Posterior vena cava (tissue), 2 donors: ENCODE measurements around the gene KCNG2. TPM values are rescaled to one million over a fixed set of nuclear protein-coding genes. Genes with fewer than 3 reads are reported as not detected.

Experiments used
- DNase-seq: peaks from one replicate; pipeline ENCODE4 v3.0.0-alpha.2; 2020; ENCODE audit warnings: low spot score
- intact Hi-C, 2 donors: fragments of 100-400 bp; cut with DNase I; formaldehyde crosslinking; loops; one replicate each; pipeline versions ENCODE4 v1.14.1 to v1.14.2; 2022 to 2023
- total RNA-seq, 2 donors: library from RNA; stranded (reverse); fragmentation: NEBNext Ultra II Directional; extraction: Animal tissue kit (Norgen Biotek cat#: 25700); gene quantifications; one replicate each; pipeline ENCODE4 v1.2.1, GENCODE V29; 2021
- donor health status: DM: yes; HTN: yes; CAD: no.
- donor health status: DM: yes; HTN: yes; CAD: no.

The KCNG2 gene
- total RNA-seq, 2 donors from 2014 or later: 0.38 to 0.56 TPM

DNA sequence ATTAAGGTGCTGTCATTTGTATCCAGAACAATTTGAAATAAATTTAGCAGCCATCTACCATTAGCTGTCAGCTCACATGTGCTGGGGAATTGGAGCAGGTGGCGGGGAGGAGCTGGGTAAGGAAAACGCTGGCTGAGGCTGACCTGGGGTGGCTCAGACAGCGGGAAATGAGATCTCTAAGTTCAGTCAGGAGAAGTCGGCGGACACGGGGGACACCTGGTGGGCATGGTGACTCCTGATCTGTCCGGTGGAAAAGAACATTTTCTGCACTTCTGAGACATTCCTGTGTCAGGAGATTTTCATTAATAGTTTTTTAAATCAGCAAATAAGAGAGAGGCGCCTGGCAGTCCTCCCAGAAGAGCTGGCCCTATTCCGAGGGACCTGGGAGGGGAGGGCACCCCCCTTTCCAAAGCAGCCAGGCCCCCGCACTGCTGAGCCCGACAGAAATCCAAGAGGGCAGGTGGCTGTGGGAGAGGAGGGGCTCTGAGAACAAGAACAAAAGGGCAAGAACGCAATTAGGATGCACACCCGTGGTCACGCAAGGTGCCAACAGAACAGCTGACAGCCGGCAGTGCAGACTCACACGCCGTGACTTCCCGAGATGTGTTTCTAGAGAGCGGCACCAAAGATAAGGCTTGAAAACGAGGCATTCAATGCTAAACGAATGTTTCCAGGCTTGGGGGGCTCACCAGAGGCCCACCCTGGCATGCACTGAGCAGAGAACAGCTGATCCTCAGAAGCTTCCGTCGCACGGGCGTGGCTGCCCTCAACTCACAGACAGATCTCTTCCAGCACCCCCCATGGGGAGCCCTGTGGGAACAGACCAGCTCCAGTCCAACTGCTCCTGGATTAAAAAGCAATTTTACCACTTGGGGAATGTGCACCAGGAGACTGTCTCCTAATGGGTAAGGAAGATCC lies 127.3 kb downstream of the KCNG2 start:
- intact Hi-C loops: no loop called here
- peak; percentile 66 for DNase-seq

GRCh38 chr18:79926306-79926705 lies 128.6 kb downstream of the KCNG2 start:
- peak; percentile 64 for DNase-seq

DNA sequence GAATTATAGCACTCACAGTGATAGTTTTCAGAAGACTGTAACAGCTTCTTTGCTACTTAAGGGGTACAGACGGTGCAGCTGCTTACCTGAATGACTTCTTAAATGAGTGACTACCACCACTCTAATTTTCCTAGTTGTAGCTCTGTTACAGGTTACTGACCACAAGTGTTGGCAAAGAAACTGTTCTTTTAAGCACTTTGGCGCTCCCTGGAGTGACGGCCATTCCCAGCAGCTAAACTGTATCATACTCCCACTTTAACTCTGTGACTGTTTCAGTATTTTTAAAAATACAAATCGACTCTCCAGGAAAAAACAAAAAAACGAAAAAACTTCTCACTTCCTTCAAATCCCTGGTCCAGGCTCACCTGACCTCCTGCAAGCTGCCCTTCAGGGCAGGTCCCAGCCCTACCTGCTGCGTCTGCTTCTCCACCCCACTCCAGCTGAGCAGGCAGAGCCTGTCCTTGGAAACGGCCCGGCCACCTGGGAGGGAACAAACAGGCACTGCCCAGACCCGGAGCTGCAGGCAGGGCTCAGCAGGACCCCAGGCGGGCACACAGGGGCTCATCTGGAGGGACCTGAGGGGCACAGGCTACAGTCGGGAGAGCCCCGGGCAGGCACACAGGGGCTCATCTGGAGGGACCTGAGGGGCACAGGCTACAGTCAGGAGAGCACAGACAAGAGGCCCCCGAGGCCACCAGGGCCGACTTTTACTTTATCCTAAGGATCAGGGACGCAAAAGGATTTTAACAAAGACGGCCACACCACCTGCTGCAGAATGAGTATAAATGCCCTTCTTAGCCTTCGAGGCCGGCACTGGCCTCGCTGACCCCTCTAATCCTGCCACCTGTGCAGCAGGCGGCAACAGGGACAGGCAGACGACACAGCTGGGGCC lies 129.2 kb downstream of the KCNG2 start:
- intact Hi-C loops: no loop called here

More at GRCh38 chr18:79926306-79926705, 128.6 kb downstream of the KCNG2 start:
- intact Hi-C loops: no loop called here

GRCh38 chr18:79927607-79928562 lies 130.1 kb downstream of the KCNG2 start:
- intact Hi-C loops: no loop called here
- peak; percentile 58 for DNase-seq

More for the DNA sequence above, 129.2 kb downstream of the KCNG2 start:
- peak; percentile 80 for DNase-seq

- intact Hi-C loops: no loop called here
- peak; percentile 48 for DNase-seq
Observed at GRCh38 chr18:79928563-79928960, 130.8 kb downstream of the KCNG2 start.

DNA sequence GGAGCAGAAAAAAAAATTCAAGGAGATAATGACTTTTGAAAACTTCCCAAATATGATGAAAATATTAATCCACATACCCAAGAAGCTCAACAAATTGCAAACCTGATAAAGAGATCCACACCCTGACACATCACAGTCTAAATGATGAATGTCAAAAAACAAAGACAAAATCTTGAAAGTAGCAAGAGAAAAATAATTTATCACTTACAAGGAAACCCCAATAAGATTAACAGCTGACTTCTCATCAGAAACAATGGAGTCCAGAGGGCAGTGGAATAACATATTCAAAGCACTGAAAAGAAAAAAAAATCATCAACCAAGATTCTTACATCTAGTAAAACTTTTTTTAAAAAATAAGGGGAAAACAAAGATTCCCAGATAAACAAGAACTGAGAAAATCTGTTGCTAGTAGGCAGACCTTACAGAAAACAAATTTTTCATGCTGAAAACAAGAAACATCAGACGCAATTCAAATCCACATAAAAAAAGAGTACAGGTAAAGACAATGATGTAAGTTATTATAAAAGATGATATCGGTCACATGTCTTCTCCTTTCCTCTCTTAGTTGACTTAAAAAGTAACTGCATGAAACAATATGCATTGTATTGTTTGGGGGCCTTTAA lies 132.4 kb downstream of the KCNG2 start:
- intact Hi-C loops: no loop called here
- DNase-seq: no peak

DNA sequence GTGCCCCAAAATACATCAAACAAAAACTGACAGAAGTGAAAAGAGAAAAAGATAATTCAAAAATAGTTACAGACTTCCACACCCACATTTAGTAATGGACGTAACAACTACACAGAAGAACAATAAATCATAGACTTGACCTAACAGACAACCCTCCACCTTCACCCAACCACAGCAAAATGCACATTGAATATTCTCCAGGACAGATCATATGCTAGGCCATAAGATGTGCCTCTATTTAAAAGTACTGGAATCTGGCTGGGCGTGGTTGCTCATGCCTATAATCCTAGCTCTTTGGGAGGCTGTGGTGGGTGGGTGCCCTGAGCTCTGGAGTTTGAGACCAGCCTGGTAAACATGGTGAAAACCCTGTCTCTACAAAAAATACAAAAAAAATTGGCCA lies 133.7 kb downstream of the KCNG2 start:
- DNase-seq: no peak
- intact Hi-C loops: no loop called here

- DNase-seq: no peak
- intact Hi-C loops: no loop called here
Observed at GRCh38 chr18:79932907-79933306, 135.2 kb downstream of the KCNG2 start.

DNA sequence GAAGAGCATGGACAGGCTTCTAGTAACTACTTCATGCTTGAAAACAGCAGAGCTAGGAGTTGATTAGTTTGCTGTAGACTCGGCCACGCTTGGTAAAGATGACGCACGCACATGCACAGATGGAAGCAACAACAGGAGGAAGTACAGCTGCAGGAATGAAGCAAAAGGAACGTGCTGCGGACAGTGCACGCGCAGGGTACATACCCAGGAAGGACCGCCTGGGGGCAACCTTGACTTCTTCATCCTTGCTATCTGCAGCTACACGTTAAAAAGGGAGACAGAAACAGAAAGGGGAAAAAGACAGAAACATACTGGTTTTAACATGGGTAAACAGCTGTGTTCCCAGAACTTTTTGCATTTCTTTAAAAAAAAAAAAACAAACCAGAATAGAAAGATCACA lies 136.0 kb downstream of the KCNG2 start:
- DNase-seq: peak; percentile 62
- intact Hi-C loops: no loop called here

DNA sequence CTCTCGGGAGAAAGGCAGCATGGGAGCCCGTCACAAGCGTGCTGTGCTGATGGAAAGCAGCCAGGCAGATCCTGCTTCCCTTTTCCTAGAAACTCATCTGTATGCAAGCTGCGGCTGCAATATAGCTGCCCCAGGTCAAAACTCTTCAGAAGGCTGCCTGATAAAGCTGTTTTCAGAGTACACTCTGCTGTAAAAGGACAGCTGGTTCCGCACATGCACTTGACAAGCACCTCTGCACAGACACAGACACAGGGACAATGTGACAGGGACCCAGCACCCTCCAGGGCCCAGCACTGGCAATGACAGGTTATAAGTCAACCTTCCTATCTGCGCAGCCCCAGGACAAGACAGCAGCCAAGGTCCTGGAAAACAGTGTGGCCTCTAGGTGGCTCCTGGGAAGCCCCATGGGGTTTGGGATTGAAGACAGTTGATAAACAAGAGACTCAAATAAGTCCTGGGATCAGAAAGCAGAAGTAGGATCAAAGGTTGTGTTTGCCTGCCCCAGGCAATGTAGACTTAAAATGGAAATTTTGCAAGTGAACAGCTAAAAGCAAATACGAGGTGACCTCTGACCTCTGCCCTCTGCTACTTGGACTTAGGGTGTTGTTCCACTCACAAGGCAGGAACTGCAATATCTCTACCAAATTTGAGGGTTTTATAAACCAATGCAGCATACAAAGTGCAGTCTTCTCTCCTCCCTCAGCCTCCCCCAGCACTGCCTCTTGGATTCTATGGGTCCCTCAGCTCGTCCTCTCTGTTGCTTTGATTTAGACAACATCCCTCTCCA lies 136.8 kb downstream of the KCNG2 start:
- intact Hi-C loops: no loop called here

DNA sequence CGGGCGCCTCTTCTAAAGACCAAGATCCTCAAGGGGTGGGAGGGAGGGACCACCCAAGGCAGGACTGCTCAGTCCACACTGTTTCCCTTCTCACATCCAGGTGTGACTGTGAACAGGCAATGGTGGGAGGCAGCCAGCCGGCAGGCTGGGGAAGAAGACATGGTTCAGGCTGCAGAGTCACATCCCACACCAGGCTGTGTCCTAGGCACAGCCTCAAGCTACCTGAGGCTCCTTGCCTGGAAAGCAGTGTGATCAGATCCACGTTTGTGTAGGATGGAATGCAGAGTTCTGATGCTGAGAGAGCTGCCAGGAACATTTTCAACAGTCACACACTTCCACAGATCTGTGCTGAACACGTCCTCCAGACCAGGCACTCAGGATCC lies 137.4 kb downstream of the KCNG2 start:
- intact Hi-C loops: no loop called here
- no peak for DNase-seq

More for the DNA sequence above, 136.8 kb downstream of the KCNG2 start:
- peak; percentile 82 for DNase-seq

DNA sequence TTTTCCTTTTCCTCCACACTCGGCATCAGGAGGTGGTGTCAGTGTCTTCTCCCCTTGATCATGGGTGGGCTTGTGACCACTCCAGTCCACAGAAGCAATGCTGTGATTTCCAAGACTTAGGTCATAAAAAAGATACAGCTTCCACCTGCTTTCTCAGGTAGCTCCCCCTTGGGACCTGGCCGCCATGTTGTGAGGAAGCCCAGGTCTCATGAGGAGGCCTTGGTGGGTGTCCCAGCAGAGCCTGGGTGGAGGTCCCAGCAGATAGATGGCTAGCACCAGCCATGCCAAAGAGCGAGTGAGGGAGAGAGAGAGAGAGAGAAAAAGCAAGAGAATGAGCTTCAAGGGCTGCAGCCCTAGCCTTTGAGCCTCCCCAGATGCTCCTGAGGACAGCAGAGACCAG lies 137.8 kb downstream of the KCNG2 start:
- peak; percentile 65 for DNase-seq
- intact Hi-C loops: no loop called here

DNA sequence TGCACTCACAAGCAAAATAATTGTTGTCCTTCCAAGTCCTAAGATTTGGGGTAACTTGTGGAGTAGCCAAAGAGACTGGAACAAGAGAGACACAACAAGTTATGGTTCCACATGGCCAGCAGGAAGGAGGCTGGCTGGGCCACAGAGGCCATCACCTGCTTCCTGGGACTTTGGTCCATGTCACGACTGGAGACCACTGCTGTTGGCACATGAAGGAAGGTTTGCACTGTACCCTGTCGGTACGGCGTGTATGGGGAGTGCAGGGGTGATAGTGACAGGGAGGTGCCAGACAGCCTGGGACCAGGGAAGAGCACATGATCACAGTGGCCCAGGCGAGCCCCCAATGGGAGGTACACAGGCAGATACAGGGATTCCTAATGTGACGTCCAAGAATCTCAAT lies 138.2 kb downstream of the KCNG2 start:
- peak; percentile 35 for DNase-seq

DNA sequence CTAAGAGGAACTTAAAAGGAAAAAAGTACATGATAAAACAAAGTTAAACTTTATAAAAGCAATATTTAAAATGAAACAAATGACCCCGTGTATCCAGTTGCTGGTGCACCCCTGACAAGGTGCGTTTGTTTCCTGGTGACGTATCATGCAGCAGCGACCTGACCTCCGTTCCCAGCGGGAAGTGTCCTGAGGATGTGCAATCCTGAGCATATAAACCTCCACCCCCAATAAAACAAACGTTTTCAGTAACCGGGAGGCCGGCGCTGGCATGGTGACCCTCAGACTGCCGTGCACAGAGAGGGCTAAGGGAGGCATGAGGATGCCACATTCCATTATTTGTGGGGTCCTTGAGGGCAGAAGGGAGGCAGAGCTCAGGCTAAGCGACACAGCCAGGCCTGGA lies 138.9 kb downstream of the KCNG2 start:
- DNase-seq: peak; percentile 78
- intact Hi-C loops: no loop called here

More for the DNA sequence above, 138.2 kb downstream of the KCNG2 start:
- intact Hi-C loops: no loop called here

DNA sequence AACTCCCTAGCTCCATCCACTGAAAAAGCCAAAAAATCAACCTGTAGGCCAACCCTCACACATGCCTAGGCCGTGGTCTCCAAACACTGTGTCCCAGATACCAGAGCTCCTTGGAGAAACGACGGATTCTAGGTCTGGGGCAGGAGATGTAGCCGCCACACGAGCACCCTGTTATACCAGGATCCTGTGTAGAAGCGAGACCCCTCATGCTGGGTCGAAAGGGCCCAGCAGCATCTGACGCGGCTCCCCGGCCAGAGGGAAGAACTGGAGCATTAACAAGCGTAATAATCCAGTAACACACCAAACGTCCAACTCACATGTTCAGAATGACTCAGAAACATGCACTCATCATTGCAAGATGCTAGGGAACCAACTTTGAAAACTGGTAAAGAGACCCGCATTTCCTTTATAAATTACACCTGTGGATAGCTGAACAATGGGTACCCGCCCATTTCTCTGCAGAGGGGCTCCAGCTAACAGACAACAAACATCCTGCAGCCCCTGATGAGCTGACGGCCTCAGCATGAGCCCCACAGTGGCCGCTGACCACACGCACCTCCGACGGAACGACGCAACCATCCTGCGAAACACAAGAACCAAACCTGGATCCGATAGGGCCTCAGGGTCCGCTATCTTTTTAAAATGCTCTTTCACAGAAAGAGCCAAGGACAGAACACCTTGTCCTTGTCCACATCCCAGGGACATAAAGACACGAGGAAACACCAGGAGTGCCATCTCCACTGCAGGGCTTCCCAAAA lies 139.5 kb downstream of the KCNG2 start:
- intact Hi-C loops: no loop called here
- peak; percentile 44 for DNase-seq

GRCh38 chr18:79938196-79938595 lies 140.5 kb downstream of the KCNG2 start:
- intact Hi-C loops: no loop called here
- DNase-seq: no peak

DNA sequence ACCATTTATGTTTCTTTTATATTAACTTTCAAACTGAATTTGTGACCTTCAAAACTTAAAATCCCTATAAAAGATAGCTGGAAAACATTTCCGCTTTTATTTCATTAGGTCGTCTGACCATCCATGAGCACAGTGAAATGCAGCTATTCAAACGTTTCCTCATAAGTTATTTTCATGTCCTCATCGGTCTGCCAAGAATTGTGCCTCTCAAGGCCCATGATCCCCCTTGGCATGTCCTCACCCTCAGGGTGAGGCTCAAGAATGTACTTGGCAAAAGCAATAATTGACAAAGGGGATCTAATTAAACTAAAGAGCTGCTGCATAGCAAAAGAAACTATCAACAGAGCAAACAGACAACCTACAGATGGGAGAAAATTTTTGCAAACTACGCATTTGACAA lies 141.4 kb downstream of the KCNG2 start:
- intact Hi-C loops: no loop called here
- DNase-seq: no peak
